ENCODE data around the gene KDM2B.
"Not testable (repeated sequence)": the region's sequence is repeated elsewhere in the genome, so short reads cannot be mapped to it uniquely, and the experiment has no call there.

The KDM2B gene

GRCh38 chr12:121504505-121504904 is 76.3 kb downstream of the KDM2B start:
- H3K9me3 ChIP-seq (ENCODE audit: control insufficient read depth, low read length): no peaks in the 10 kb centered on the region
- no peak overlapping the region for H3K27ac ChIP-seq (ENCODE audit: insufficient read depth, low read depth, low read length, poor library complexity, severe bottlenecking)
- H3K4me3 ChIP-seq (ENCODE audit: insufficient read depth, low read depth, low read length): no peak overlapping the region
- no peaks in the 10 kb centered on the region for H3K4me1 ChIP-seq (ENCODE audit: control insufficient read depth, insufficient read depth, low read length)
- WGBS, 2 experiments: 93 to 96% methylated on average over 13 of the region's 13 CpGs
- H3K36me3 ChIP-seq (ENCODE audit: control insufficient read depth, insufficient read depth, low read length): peaks cover 25% of the 10 kb centered on the region
- H3K27me3 ChIP-seq (ENCODE audit: control insufficient read depth, insufficient read depth, low read length, poor library complexity, severe bottlenecking): no peaks in the 10 kb centered on the region

GRCh38 chr12:121503395-121503794 is 77.4 kb downstream of the KDM2B start:
- Histone ChIP-seq H3K27me3 (ENCODE audit: control insufficient read depth, insufficient read depth, low read length, poor library complexity, severe bottlenecking) (no peaks in the 10 kb centered on the region), H3K4me1 (ENCODE audit: control insufficient read depth, insufficient read depth, low read length) (no peaks in the 10 kb centered on the region), H3K27ac (ENCODE audit: insufficient read depth, low read depth, low read length, poor library complexity, severe bottlenecking) (no peak overlapping the region), H3K4me3 (ENCODE audit: insufficient read depth, low read depth, low read length) (no peak overlapping the region), H3K9me3 (ENCODE audit: control insufficient read depth, low read length) (no peaks in the 10 kb centered on the region), H3K36me3 (ENCODE audit: control insufficient read depth, insufficient read depth, low read length) (peaks cover 17% of the 10 kb centered on the region)
- 100% methylated on average over 1 of the region's 1 CpG for WGBS, 2 experiments

GRCh38 chr12:121501946-121502345 is 78.9 kb downstream of the KDM2B start:
- no peak overlapping the region for H3K27ac ChIP-seq (ENCODE audit: insufficient read depth, low read depth, low read length, poor library complexity, severe bottlenecking)
- H3K27me3 ChIP-seq (ENCODE audit: control insufficient read depth, insufficient read depth, low read length, poor library complexity, severe bottlenecking): no peaks in the 10 kb centered on the region
- 95% methylated on average over 9 of the region's 9 CpGs for WGBS, 2 experiments
- H3K4me3 ChIP-seq (ENCODE audit: insufficient read depth, low read depth, low read length): no peak overlapping the region
- no peaks in the 10 kb centered on the region for H3K4me1 ChIP-seq (ENCODE audit: control insufficient read depth, insufficient read depth, low read length)
- peaks cover 5% of the 10 kb centered on the region for H3K36me3 ChIP-seq (ENCODE audit: control insufficient read depth, insufficient read depth, low read length)
- H3K9me3 ChIP-seq (ENCODE audit: control insufficient read depth, low read length): no peaks in the 10 kb centered on the region

- no peaks in the 10 kb centered on the region for H3K9me3 ChIP-seq (ENCODE audit: control insufficient read depth, low read length)
- WGBS, 2 experiments: 50% methylated on average over 21 of the region's 21 CpGs
- H3K36me3 ChIP-seq (ENCODE audit: control insufficient read depth, insufficient read depth, low read length): no peaks in the 10 kb centered on the region
- H3K4me3 ChIP-seq (ENCODE audit: insufficient read depth, low read depth, low read length): no peak overlapping the region
- H3K4me1 ChIP-seq (ENCODE audit: control insufficient read depth, insufficient read depth, low read length): no peaks in the 10 kb centered on the region
- H3K27ac ChIP-seq (ENCODE audit: insufficient read depth, low read depth, low read length, poor library complexity, severe bottlenecking): peak overlapping the region; percentile 68
- no peaks in the 10 kb centered on the region for H3K27me3 ChIP-seq (ENCODE audit: control insufficient read depth, insufficient read depth, low read length, poor library complexity, severe bottlenecking)
These were observed 80.7 kb downstream of the KDM2B start for GRCh38 chr12:121499929-121500793.

- no peaks in the 10 kb centered on the region for H3K4me1 ChIP-seq (ENCODE audit: control insufficient read depth, insufficient read depth, low read length)
- 95 to 96% methylated on average over 8 of the region's 8 CpGs for WGBS, 2 experiments
- H3K27ac ChIP-seq (ENCODE audit: insufficient read depth, low read depth, low read length, poor library complexity, severe bottlenecking): no peak overlapping the region
- peaks cover 6% of the 10 kb centered on the region for H3K36me3 ChIP-seq (ENCODE audit: control insufficient read depth, insufficient read depth, low read length)
- no peaks in the 10 kb centered on the region for H3K27me3 ChIP-seq (ENCODE audit: control insufficient read depth, insufficient read depth, low read length, poor library complexity, severe bottlenecking)
- no peak overlapping the region for H3K4me3 ChIP-seq (ENCODE audit: insufficient read depth, low read depth, low read length)
- H3K9me3 ChIP-seq (ENCODE audit: control insufficient read depth, low read length): no peaks in the 10 kb centered on the region
These were observed 85.1 kb downstream of the KDM2B start for GRCh38 chr12:121495746-121496145.

GRCh38 chr12:121494093-121494787 is 86.6 kb downstream of the KDM2B start:
- Histone ChIP-seq H3K36me3 (ENCODE audit: control insufficient read depth, insufficient read depth, low read length) (peaks cover 6% of the 10 kb centered on the region), H3K27me3 (ENCODE audit: control insufficient read depth, insufficient read depth, low read length, poor library complexity, severe bottlenecking) (no peaks in the 10 kb centered on the region), H3K27ac (ENCODE audit: insufficient read depth, low read depth, low read length, poor library complexity, severe bottlenecking) (no peak overlapping the region), H3K9me3 (ENCODE audit: control insufficient read depth, low read length) (no peaks in the 10 kb centered on the region), H3K4me3 (ENCODE audit: insufficient read depth, low read depth, low read length) (no peak overlapping the region), H3K4me1 (ENCODE audit: control insufficient read depth, insufficient read depth, low read length) (no peaks in the 10 kb centered on the region)
- WGBS, 2 experiments: 81% methylated on average over 19 of the region's 19 CpGs

GRCh38 chr12:121490401-121491281 is 90.2 kb downstream of the KDM2B start:
- Histone ChIP-seq H3K27ac (ENCODE audit: insufficient read depth, low read depth, low read length, poor library complexity, severe bottlenecking) (no peak overlapping the region), H3K36me3 (ENCODE audit: control insufficient read depth, insufficient read depth, low read length) (peaks cover 8% of the 10 kb centered on the region), H3K4me1 (ENCODE audit: control insufficient read depth, insufficient read depth, low read length) (peaks cover 3% of the 10 kb centered on the region), H3K9me3 (ENCODE audit: control insufficient read depth, low read length) (no peaks in the 10 kb centered on the region), H3K4me3 (ENCODE audit: insufficient read depth, low read depth, low read length) (no peak overlapping the region), H3K27me3 (ENCODE audit: control insufficient read depth, insufficient read depth, low read length, poor library complexity, severe bottlenecking) (no peaks in the 10 kb centered on the region)
- WGBS, 2 experiments: 93 to 94% methylated on average over 15 of the region's 15 CpGs

- WGBS, 2 experiments: 94 to 96% methylated on average over 16 of the region's 16 CpGs
- Histone ChIP-seq H3K27me3 (ENCODE audit: control insufficient read depth, insufficient read depth, low read length, poor library complexity, severe bottlenecking) (no peaks in the 10 kb centered on the region), H3K4me3 (ENCODE audit: insufficient read depth, low read depth, low read length) (no peak overlapping the region), H3K4me1 (ENCODE audit: control insufficient read depth, insufficient read depth, low read length) (peaks cover 3% of the 10 kb centered on the region), H3K36me3 (ENCODE audit: control insufficient read depth, insufficient read depth, low read length) (peaks cover 8% of the 10 kb centered on the region), H3K9me3 (ENCODE audit: control insufficient read depth, low read length) (no peaks in the 10 kb centered on the region), H3K27ac (ENCODE audit: insufficient read depth, low read depth, low read length, poor library complexity, severe bottlenecking) (no peak overlapping the region)
These were observed 90.9 kb downstream of the KDM2B start for GRCh38 chr12:121489874-121490273.

- Histone ChIP-seq H3K9me3 (ENCODE audit: control insufficient read depth, low read length) (no peaks in the 10 kb centered on the region), H3K36me3 (ENCODE audit: control insufficient read depth, insufficient read depth, low read length) (peaks cover 3% of the 10 kb centered on the region), H3K4me3 (ENCODE audit: insufficient read depth, low read depth, low read length) (no peak overlapping the region), H3K27ac (ENCODE audit: insufficient read depth, low read depth, low read length, poor library complexity, severe bottlenecking) (no peak overlapping the region), H3K4me1 (ENCODE audit: control insufficient read depth, insufficient read depth, low read length) (peaks cover 3% of the 10 kb centered on the region), H3K27me3 (ENCODE audit: control insufficient read depth, insufficient read depth, low read length, poor library complexity, severe bottlenecking) (no peaks in the 10 kb centered on the region)
- 95 to 97% methylated on average over 6 of the region's 6 CpGs for WGBS, 2 experiments
These were observed 95.9 kb downstream of the KDM2B start for GRCh38 chr12:121484967-121485366.

- 92 to 94% methylated on average over 5 of the region's 5 CpGs for WGBS, 2 experiments
- not testable (repeated sequence) for H3K27ac ChIP-seq (ENCODE audit: insufficient read depth, low read depth, low read length, poor library complexity, severe bottlenecking); H3K9me3 ChIP-seq (ENCODE audit: control insufficient read depth, low read length); H3K4me3 ChIP-seq (ENCODE audit: insufficient read depth, low read depth, low read length); H3K36me3 ChIP-seq (ENCODE audit: control insufficient read depth, insufficient read depth, low read length); H3K27me3 ChIP-seq (ENCODE audit: control insufficient read depth, insufficient read depth, low read length, poor library complexity, severe bottlenecking); H3K4me1 ChIP-seq (ENCODE audit: control insufficient read depth, insufficient read depth, low read length)
These were observed 96.3 kb downstream of the KDM2B start for GRCh38 chr12:121484564-121484963.
